BJ (cell line): Measurements from ENCODE around the gene ABLIM2. TPM values are rescaled to one million over a fixed set of nuclear protein-coding genes. Genes with fewer than 3 reads are reported as not detected.

Experiments
- CTCF ChIA-PET: fragments of 350-600 bp; formaldehyde crosslinking; extraction: SDS; loops from one replicate; lab custom pipeline; 2021; ENCODE audit warnings: antibody characterized with exemption, inconsistent platforms; lab: Yijun Ruan, JAX
- POLR2A ChIA-PET: fragments of 300-600 bp; sonication (Branson Sonifier 250); formaldehyde crosslinking; extraction: SDS; loops from one replicate; lab custom pipeline; 2021; ENCODE audit warnings: antibody characterized with exemption; lab: Charles Lee
- DNase-seq: peaks from one replicate; pipeline ENCODE4 v3.0.0-alpha.2; 2011; ENCODE audit warnings: low read depth
- H3K27me3 ChIP-seq: 2 replicates; pipeline ENCODE4 v1.6.0; 2011; ENCODE audit warnings: low read length; ENCODE audit not compliant: control insufficient read depth, insufficient read depth
- H3K36me3 ChIP-seq: 2 replicates; pipeline ENCODE4 v1.5.1; 2011; ENCODE audit warnings: low read length; ENCODE audit not compliant: control insufficient read depth, insufficient read depth
- H3K4me3 ChIP-seq: 2 replicates; pipeline ENCODE4 v1.5.1; 2011; ENCODE audit warnings: low read depth, mild to moderate bottlenecking, control low read depth, low read length
- polyA plus RNA-seq: library from polyadenylated mRNA; depleted of rRNA; stranded (reverse); fragments of >200 nt; gene quantifications from 2 replicates; pipeline ENCODE4 v1.2.3, GENCODE V29; 2011
- TF ChIP-seq, protein P1 (sequence below): IDR thresholded peaks from 2 replicates; pipeline ENCODE4 v1.5.1; 2011; ENCODE audit warnings: low read depth, mild to moderate bottlenecking, control low read depth, inconsistent platforms, low read length, moderate library complexity; ENCODE audit not compliant: insufficient read depth

The ABLIM2 gene
- polyA plus RNA-seq, 1 experiment: 0.07 TPM

GRCh38 chr4:8038083-8038482, 120.5 kb downstream of the ABLIM2 start:
- no peak for DNase-seq
- no peak overlapping the region for H3K4me3 ChIP-seq
- H3K27me3 ChIP-seq: peaks cover 5% of the 10 kb centered on the region
- ChIA-PET POLR2A (no interaction called here), CTCF (interaction anchor here (0.9 kb wide), 1 partner anchor 10 kb away, joined by 3 read pairs; no protein-coding TSS in a partner anchor)
- no peaks in the 10 kb centered on the region for H3K36me3 ChIP-seq
- TF ChIP-seq, protein P1, sequence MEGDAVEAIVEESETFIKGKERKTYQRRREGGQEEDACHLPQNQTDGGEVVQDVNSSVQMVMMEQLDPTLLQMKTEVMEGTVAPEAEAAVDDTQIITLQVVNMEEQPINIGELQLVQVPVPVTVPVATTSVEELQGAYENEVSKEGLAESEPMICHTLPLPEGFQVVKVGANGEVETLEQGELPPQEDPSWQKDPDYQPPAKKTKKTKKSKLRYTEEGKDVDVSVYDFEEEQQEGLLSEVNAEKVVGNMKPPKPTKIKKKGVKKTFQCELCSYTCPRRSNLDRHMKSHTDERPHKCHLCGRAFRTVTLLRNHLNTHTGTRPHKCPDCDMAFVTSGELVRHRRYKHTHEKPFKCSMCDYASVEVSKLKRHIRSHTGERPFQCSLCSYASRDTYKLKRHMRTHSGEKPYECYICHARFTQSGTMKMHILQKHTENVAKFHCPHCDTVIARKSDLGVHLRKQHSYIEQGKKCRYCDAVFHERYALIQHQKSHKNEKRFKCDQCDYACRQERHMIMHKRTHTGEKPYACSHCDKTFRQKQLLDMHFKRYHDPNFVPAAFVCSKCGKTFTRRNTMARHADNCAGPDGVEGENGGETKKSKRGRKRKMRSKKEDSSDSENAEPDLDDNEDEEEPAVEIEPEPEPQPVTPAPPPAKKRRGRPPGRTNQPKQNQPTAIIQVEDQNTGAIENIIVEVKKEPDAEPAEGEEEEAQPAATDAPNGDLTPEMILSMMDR: no peak

DNA sequence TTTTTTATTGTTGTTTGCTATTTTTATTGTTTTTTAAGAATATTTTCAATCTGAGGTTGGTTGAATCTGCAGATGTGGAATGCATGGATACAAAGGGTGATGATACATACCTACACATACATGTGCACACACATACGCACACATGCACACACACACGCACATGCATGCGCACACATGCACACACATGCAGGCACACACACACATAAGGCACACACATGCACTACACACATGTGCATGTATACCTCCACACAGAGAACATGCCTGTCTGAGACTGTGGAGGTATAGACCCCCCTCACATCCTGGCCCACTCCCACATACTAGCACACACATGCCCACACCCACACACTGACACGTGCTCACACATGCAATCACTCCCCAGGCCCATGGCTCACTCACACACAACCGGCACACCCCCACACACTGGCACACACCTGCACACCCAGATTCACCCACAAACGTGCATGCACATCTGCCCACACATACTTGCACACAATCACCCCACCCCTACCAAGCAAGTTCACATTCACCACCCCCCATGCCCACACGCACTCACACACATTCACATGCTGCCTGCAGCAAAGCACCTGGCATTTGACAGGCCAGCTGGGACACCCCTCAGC, 121.4 kb downstream of the ABLIM2 start:
- no peaks in the 10 kb centered on the region for H3K36me3 ChIP-seq
- DNase-seq: no peak
- ChIA-PET POLR2A (no interaction called here), CTCF (interaction anchor here (0.9 kb wide), 1 partner anchor 9 kb away, joined by 3 read pairs; no protein-coding TSS in a partner anchor)
- H3K4me3 ChIP-seq: no peak overlapping the region
- H3K27me3 ChIP-seq: peaks cover 5% of the 10 kb centered on the region
- TF ChIP-seq, protein P1: no peak

DNA sequence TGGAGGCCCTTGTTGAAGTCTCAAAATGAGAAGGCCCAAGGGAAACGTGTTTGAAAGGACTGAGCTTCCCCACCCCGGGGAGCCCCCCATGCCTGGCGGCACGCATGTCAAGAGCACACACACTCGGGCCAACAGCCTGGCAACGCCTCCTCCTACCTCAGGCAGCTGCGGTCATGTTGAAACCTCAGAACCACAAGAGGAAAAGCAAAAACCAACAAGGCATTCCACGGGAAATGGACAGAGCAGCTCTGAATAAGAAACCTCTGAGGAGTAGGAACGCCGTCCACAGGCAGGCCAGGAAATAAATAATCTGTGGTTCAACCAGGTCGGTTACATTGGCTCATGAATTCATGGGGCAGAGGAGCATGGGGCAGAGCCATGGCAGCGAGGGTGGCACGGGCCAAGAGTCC, 123.2 kb downstream of the ABLIM2 start:
- CTCF ChIA-PET: no interaction called here
- H3K4me3 ChIP-seq: no peak overlapping the region

GRCh38 chr4:8033829-8034528, 124.6 kb downstream of the ABLIM2 start:
- no peak for DNase-seq
- peaks cover 5% of the 10 kb centered on the region for H3K27me3 ChIP-seq

More for the DNA sequence above, 123.2 kb downstream of the ABLIM2 start:
- POLR2A ChIA-PET: no interaction called here
- Histone ChIP-seq H3K36me3 (no peaks in the 10 kb centered on the region), H3K27me3 (peaks cover 5% of the 10 kb centered on the region)
- no peak for DNase-seq
- TF ChIP-seq, protein P1: no peak

More at GRCh38 chr4:8033829-8034528, 124.6 kb downstream of the ABLIM2 start:
- H3K4me3 ChIP-seq: no peak overlapping the region
- TF ChIP-seq, protein P1: no peak
- ChIA-PET CTCF (no interaction called here), POLR2A (no interaction called here)
- H3K36me3 ChIP-seq: no peaks in the 10 kb centered on the region
